HG02763 (cell line): ENCODE results near the gene CSTF1.
"Not testable (repeated sequence)": the region's sequence is repeated elsewhere in the genome, so short reads cannot be mapped to it uniquely, and the experiment has no call there.

ENCODE experiments used
- ATAC-seq: cut with Tn5 transposase; IDR thresholded peaks from one replicate; pipeline ENCODE4 v1.9.1; 2021; ENCODE audit warnings: mild to moderate bottlenecking, moderate library complexity; ENCODE audit not compliant: unreplicated experiment

The CSTF1 gene

DNA sequence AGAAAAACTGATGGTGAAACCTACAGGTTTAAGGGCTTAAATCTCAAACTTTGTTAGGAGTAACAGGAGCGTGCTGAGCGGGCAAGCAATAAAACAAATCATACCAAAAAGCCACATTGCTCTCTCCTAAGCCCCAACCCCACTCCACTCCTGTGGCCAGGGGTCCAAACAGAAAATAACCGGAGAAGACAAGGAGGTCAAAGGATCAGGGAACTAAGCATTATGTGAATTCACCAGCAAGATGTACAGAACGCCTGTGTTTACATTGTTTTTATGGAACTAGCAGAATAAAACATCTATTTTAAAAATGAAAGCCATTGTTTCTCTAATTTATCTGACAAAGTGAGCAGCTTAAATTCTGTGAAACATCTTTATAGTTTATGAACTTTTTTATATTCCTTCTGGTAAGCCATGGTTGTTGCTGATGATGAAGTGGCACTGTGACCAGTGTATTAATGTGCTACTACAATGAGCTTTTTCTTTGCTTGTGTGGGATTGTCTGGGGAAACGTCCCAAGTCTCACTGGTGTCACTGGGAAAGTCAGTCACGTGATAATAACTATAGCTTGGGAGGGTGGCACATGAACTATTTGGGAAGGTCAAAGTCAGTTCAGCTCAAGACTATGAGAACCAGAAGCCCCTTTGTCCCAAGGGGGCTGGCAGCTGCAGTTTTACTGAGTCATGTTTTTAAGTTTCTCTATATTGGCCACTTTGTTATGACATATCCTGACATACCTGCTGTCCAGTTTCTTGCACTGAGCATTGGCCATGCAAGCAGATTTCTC, 23.9 kb upstream of the CSTF1 start:
- ATAC-seq = no peak

DNA sequence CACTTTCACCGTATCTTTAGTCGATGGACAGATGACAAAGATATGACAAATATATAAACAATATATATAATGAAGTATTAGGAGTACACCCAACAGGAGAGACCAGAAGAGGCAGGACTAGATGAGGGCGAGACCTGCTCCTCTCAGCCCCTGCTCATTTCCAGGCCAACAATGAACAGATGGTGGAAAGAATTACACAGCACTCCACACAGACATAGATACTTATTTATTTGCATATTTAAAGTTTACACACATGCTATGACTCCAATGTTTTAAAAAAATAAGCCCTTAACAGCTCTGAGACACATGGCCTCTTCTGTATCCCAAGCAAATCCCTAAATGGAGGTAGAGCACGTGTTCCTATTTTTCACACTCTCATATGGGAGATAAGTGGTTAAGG, 23.3 kb upstream of the CSTF1 start:
- no peak for ATAC-seq

GRCh38 chr20:56371977-56372376, 20.5 kb upstream of the CSTF1 start:
- ATAC-seq = no peak

DNA sequence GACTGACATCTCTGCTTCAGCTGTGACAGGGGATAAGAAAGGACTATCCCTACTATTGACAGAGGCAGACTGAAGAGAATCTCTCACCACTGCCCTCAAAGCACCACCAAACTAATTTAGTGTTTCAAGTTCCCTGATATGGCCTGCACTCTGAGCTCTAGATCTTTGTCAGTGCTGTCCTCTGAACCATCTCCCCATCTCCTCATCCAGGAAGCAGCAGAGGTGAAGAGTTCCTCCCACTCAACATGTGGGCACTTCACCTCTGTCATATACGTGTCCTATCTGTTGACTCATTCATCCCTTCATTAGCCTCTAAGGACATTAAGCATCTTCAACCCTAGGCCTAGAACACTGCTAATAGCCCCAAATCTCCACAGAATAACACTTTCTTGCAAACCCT, 19.6 kb upstream of the CSTF1 start:
- ATAC-seq = no peak

DNA sequence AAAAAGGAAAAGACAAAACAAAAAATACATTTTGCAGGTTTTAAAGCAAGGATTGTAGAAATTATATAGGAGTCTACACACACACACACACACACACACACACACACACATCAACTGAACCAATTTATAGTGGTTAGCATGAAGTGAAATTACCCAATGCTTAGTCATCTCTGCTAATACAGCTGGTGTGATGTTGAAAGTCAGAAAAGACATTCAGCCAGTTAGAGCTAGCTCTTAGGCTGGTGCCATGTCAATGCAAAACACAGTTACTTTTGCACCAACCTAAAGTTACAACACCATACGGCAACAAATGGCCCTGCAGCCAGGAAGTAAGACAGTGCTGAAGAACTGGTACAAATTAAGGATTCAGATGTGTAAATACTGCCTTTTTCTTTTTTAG, 18.5 kb upstream of the CSTF1 start:
- ATAC-seq = no peak

- no peak for ATAC-seq
These were observed 16.1 kb upstream of the CSTF1 start for GRCh38 chr20:56376331-56376730.

DNA sequence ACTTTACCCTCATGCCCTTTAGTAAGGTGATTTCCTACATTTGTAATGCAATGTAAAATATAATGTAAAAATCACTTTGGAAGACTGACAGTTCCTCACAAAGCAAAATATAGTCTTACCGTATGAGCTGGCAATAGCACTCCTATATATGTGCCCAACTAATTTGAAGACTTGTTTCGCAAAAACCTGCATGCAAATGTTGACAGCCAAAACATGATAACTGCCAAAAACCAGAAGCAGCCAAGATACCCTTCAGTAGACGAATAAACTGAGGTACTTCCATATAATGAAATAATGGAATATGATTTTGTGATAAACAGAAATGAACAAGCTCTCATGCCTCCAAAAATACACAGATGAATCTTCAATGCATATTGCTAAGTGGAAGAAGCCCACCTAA, 14.1 kb upstream of the CSTF1 start:
- ATAC-seq = no peak

DNA sequence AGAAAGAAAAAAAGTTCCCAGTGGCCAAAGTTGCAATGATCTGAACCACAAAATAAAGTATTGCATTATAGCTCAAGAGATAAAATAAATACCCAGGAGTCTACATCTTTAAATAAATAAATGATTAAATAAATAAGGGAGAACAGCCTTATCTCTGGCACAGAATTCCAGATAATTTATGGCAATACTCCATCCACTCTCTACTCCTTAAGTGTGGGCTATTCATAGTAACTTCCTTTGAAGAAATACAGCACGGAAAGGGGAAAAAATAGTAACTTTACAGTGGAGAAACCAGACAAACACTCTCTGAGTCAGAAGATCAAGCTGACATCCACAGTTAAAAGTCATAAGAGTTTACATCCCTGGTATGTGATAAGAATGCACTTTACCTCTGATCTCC, 12.1 kb upstream of the CSTF1 start:
- no peak for ATAC-seq

DNA sequence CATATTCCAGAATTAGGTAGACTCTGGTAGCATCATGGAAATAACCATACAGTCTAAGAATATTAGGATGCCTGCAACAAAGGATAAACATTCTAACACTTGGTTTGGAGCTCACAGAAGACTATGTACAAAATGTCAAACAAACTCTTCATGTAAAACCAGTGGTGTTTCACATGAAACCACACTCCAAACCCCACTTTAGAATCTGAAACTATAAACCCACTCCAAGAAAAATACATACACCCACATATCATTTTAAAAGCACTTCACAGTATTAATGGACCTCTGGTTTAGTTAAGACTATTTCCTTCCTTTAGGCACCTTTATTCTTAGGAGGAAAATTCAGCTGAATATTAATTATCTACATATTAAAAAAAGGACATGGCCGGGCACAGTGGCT, 10.9 kb upstream of the CSTF1 start:
- ATAC-seq = no peak

DNA sequence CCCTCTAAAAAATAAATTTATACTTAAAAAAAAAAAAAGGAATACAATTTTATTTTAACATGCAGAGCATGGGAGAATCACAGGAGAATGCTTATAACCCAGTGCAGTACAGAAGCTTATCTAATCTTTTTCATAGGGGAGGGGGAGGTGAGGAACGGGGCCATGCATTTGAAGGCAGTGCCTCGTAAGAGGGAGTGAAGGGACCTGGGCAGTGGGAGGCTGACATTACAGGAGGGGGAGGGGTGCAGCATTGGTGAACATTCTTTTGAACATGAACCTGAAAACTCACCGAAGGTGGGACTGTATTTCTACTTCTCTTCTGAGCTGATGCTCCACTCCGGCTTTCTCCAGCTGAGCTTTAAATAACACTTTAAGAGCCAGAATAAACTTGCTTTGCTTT, 9.7 kb upstream of the CSTF1 start:
- no peak for ATAC-seq

- ATAC-seq = no peak
These were observed 9.1 kb upstream of the CSTF1 start for GRCh38 chr20:56383334-56383733.

DNA sequence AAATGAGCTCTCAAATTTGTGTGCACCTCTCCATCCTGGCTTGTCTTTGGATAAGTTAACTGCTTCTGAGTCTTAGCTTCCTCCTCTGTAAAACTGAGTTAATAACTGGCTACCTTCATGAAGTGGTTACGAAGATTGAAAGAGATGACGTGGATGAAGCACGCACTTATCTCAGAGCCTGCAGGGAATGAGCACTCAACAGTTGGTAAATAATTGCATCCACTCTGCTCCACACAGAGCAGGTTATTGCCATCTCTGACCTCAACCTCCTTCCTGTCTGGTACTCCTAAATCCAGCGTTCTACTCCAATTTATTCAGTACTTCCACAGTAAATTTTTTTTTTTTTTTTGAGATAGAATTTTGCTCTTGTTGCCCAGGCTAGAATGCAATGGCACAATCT, 7.3 kb upstream of the CSTF1 start:
- no peak for ATAC-seq

- ATAC-seq = no peak
These were observed 6.2 kb upstream of the CSTF1 start for GRCh38 chr20:56386219-56386618.

DNA sequence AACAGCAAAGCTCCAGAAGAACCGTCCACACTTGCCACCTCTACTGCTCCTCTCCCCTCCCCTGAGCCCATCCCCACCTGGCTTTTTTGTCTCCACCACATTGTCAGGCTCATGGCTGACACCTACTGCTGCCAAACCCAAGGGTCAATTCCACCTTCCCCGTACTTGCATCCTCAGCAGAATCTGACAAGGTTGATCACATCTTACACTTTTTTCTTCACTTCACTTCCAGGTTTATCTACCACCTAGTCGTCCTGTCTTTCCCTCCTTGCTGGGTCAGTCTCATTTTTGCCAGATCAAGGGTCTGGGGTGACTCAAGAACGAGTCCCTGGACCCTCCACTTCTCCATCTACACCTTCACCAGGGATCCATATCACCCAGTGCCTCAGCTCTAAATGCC, 3.6 kb upstream of the CSTF1 start:
- ATAC-seq = no peak

DNA sequence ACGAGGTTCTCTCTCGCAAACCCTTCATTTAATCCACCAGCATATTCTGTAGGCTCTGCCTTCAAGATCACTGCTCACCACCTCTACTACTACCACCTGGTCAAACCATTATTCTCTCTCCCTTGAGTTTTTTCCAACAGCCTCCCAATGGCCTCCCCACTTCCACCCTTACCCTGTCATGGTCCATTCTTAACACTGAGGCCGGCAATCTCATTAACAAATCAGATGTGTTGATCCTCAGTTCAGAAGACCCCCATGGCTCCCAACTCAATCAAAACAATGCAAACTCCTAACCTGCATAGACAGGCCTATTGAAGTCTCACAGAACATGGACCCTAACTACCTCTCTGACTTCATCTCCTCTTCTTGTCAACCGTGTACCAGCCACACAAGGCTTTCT, 2.6 kb upstream of the CSTF1 start:
- no peak for ATAC-seq

DNA sequence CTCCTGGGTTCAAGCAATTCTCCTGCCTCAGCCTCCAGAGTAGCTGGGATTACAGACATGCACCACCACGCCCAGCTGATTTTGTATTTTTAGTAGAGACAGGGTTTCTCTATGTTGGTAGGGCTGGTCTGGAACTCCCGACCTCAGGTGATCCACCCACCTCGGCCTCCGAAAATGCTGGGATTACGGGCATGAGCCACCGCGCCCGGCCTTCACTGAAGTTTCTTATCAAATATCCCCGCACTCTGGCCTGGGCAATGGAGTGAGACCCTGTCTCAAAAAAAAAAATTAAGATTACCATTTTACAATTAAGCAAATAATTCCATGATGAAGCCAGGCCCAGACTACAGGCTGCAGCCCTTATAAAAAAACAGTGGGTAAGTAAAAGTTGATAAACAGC, 2.0 kb upstream of the CSTF1 start:
- not testable (repeated sequence) for ATAC-seq

GRCh38 chr20:56391037-56391436, 1.4 kb upstream of the CSTF1 start:
- no peak for ATAC-seq

DNA sequence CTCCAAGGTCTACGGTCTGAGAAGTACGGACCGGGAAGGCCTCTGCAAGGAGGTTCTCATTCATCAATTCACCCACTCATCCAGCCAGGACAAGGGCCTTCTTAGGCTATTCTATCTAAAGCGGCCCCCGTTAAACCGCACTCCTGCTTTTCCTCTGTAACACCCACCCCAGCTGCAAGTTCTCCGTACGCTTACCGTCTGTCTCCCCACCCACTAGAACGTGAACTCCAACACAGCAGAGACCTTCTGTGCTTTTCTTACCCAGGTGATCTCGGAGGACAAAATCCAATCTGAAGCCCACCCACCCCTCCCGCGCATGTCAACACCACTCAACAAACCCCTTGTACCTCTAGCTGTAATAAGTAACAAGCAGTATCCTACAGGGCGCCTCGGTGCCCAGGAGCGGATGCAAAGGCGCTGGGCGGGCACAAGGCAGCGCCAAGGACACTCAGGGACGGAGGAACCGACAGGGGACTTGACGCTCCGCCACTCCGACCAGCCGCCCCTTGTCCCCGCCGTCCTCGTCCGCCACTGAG, 781 bp upstream of the CSTF1 start:
- peak; percentile 27 for ATAC-seq

GRCh38 chr20:56392881-56393482, 537 bp downstream of the CSTF1 start:
- ATAC-seq = no peak

GRCh38 chr20:56393653-56394052, 1.2 kb downstream of the CSTF1 start:
- no peak for ATAC-seq

DNA sequence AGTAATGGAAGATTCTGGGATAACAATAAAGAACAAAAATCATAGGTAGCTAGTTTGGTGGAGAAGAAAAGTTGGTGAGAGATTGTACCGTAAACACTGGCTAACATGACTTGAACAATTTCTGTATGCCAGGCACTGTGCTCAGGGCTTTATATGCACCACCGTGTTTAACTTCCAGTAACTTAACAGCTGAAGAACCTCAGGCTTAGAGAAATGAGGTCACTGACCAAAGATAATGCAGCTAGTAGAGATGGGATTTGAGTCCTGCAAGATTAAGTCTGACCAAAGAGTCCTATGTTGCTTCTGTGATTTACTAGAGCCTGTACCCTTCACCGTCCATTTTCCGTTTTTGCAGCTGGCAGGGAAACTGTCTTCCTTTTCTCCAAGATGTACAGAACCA, 2.7 kb downstream of the CSTF1 start:
- ATAC-seq = no peak

DNA sequence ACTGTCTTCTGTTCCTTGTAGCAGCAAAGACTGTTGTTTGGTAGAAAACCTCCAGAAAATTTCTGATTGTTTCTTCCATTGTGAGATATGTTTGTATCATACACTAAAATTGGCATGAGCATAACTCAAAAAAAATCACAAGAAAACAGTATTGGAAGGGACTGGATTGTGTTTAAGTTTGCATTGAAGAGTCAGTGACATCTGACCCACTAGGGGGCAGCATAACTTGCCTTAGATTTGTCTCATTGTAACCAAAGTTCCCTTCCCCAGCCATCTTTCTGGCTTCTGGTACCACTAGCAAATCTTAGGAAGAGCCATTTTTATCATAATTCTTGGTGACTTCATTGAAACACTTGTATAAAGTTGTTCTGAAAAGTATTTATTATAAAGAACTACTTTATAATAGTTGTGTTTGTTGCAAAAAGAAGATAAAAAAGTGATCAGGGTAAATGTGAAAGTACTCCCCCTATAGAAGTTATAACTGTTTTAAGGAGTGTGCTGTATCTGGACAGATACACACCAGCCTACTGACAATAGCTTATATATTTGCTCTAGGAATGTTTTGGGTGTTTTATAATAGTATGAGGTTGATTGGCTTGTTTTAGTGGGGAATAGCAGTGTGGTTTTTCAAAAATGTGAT, 7.7 kb downstream of the CSTF1 start:
- ATAC-seq = peak; percentile 70
